ENCODE data around the gene TEX264. TPM values are rescaled to one million over a fixed set of nuclear protein-coding genes. Genes with fewer than 3 reads are reported as not detected.

Gene TEX264
- total and polyA plus RNA-seq, 2 experiments from 2014 or later: 10.0 to 13.3 TPM

DNA sequence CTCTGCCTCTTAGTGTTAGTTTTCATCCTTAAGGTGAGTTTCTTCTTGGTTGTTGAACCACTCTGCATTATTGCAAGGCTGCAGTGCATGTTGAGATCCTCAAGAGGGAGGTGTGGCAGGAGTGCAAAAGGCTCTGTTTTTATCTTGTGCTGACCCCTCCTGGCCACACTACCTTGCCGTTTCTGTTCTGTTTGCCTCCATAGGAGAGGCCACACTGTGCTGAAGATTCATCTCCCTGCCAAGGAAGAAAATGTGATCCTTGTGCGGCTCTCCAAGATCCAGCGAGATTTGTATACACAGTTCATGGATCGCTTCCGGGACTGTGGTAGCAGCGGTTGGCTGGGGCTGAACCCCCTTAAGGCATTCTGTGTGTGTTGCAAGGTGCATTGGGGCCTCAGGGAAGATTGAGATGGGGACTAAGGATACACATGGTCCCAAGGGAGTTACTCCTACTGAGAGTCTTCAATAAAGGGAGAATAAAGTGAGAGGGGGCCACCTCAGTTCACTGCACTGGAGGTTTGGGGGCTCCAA lies 33.0 kb upstream of the TEX264 start:
- ATAC-seq: peak; percentile 99
- Mint-ChIP-seq H3K27me3 (ENCODE audit: insufficient read depth, low read depth, poor library complexity) (peaks cover 2% of the 10 kb centered on the region), H3K9me3 (no peaks in the 10 kb centered on the region), H3K36me3 (ENCODE audit: low read depth) (peaks cover 63% of the 10 kb centered on the region), H3K4me3 (no peak overlapping the region), H3K27ac (0 out of 2 replicates have a peak overlapping the region, but pooled peaks have one; percentile 41), H3K4me1 (no peaks in the 10 kb centered on the region)
- Histone ChIP-seq H3K4me2 (no peak overlapping the region), H4K20me1 (replicated peaks; ENCODE audit: insufficient read depth) (peaks cover 4% of the 10 kb centered on the region; the same call in 1 of the 2 replicates), H3K79me2 (replicated peaks; ENCODE audit: insufficient read depth) (no peaks in the 10 kb centered on the region), H3K36me3 (ENCODE audit: insufficient read depth) (peaks cover 52% of the 10 kb centered on the region), H3K4me1 (ENCODE audit: insufficient read depth) (no peaks in the 10 kb centered on the region), H3K9me2 (ENCODE audit: insufficient read depth) (no peaks in the 10 kb centered on the region), H2AFZ (no peak overlapping the region), H3K4me3 (no peak overlapping the region), H3F3A (replicated peaks; ENCODE audit: low read depth) (no peaks in the 10 kb centered on the region; the same call in 1 of the 2 replicates), H3K27ac (ENCODE audit: low read depth) (no peak overlapping the region), H3K27me3 (ENCODE audit: insufficient read depth) (no peaks in the 10 kb centered on the region)
- TF ChIP-seq, protein P1, sequence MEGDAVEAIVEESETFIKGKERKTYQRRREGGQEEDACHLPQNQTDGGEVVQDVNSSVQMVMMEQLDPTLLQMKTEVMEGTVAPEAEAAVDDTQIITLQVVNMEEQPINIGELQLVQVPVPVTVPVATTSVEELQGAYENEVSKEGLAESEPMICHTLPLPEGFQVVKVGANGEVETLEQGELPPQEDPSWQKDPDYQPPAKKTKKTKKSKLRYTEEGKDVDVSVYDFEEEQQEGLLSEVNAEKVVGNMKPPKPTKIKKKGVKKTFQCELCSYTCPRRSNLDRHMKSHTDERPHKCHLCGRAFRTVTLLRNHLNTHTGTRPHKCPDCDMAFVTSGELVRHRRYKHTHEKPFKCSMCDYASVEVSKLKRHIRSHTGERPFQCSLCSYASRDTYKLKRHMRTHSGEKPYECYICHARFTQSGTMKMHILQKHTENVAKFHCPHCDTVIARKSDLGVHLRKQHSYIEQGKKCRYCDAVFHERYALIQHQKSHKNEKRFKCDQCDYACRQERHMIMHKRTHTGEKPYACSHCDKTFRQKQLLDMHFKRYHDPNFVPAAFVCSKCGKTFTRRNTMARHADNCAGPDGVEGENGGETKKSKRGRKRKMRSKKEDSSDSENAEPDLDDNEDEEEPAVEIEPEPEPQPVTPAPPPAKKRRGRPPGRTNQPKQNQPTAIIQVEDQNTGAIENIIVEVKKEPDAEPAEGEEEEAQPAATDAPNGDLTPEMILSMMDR (conservative IDR thresholded peaks at IDR 0.05; ENCODE audit: low read depth in 2 of 2): peak; percentile 96 to 100
- TF ChIP-seq EZH2 (IDR thresholded peaks at IDR 0.05; ENCODE audit: low read depth, unreplicated experiment): no peak
- peak; percentile 92 for DNase-seq (ENCODE audit: low spot score)

DNA sequence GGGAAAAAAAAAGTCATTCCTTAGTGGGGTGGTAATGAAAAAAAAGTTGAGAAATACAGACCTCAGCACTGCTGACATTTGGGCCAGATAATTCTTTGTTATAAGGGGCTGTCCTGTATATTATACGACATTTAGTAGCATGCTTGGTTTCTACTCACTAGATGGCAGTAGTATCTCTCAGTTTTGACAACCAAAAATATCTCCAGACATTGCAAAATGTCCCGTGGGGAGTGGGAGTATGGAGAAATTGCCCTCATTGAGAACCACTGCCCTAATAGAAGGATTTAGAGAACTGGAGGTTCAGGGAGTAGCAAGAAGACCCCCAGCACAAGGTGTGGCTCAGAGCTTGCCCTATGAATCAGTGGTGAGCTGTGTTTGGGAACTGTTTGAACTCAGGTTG lies 28.6 kb upstream of the TEX264 start:
- no peaks in the 10 kb centered on the region for H3K9me2 ChIP-seq (ENCODE audit: insufficient read depth)
- no peak overlapping the region for H3K27ac ChIP-seq (ENCODE audit: low read depth)
- peaks cover 85% of the 10 kb centered on the region for H3K36me3 Mint-ChIP-seq (ENCODE audit: low read depth)
- TF ChIP-seq, protein P2, sequence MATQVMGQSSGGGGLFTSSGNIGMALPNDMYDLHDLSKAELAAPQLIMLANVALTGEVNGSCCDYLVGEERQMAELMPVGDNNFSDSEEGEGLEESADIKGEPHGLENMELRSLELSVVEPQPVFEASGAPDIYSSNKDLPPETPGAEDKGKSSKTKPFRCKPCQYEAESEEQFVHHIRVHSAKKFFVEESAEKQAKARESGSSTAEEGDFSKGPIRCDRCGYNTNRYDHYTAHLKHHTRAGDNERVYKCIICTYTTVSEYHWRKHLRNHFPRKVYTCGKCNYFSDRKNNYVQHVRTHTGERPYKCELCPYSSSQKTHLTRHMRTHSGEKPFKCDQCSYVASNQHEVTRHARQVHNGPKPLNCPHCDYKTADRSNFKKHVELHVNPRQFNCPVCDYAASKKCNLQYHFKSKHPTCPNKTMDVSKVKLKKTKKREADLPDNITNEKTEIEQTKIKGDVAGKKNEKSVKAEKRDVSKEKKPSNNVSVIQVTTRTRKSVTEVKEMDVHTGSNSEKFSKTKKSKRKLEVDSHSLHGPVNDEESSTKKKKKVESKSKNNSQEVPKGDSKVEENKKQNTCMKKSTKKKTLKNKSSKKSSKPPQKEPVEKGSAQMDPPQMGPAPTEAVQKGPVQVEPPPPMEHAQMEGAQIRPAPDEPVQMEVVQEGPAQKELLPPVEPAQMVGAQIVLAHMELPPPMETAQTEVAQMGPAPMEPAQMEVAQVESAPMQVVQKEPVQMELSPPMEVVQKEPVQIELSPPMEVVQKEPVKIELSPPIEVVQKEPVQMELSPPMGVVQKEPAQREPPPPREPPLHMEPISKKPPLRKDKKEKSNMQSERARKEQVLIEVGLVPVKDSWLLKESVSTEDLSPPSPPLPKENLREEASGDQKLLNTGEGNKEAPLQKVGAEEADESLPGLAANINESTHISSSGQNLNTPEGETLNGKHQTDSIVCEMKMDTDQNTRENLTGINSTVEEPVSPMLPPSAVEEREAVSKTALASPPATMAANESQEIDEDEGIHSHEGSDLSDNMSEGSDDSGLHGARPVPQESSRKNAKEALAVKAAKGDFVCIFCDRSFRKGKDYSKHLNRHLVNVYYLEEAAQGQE (IDR thresholded peaks at IDR 0.05; ENCODE audit: unreplicated experiment): no peak
- TF ChIP-seq, protein P1 (conservative IDR thresholded peaks at IDR 0.05; ENCODE audit: low read depth in 2 of 2): peak; percentile 45 to 48
- H3K4me1 ChIP-seq (ENCODE audit: insufficient read depth): no peaks in the 10 kb centered on the region
- H3K27ac Mint-ChIP-seq: no peak overlapping the region
- peak; percentile 18 for DNase-seq (ENCODE audit: low spot score)
- peaks cover 12% of the 10 kb centered on the region for H3K9me3 Mint-ChIP-seq
- H3K4me3 Mint-ChIP-seq: no peak overlapping the region
- no peaks in the 10 kb centered on the region for H3K27me3 Mint-ChIP-seq (ENCODE audit: insufficient read depth, low read depth, poor library complexity)
- H3K36me3 ChIP-seq (ENCODE audit: insufficient read depth): peaks cover 76% of the 10 kb centered on the region
- H3K4me1 Mint-ChIP-seq: no peaks in the 10 kb centered on the region
- H3F3A ChIP-seq (replicated peaks; ENCODE audit: low read depth): no peaks in the 10 kb centered on the region; the same call in 1 of the 2 replicates
- no peak for ATAC-seq
- no peak overlapping the region for H3K4me2 ChIP-seq
- H4K20me1 ChIP-seq (replicated peaks; ENCODE audit: insufficient read depth): peaks cover 4% of the 10 kb centered on the region; the same call in 1 of the 2 replicates
- no peaks in the 10 kb centered on the region for H3K79me2 ChIP-seq (replicated peaks; ENCODE audit: insufficient read depth)
- no peaks in the 10 kb centered on the region for H3K27me3 ChIP-seq (ENCODE audit: insufficient read depth)
- no peak overlapping the region for H3K4me3 ChIP-seq
- H2AFZ ChIP-seq: no peak overlapping the region

Measured in GM23338 (cell line).